Measurements from ENCODE around the gene CABYR. TPM values are rescaled to one million over a fixed set of nuclear protein-coding genes. Genes with fewer than 3 reads are reported as not detected.

Gene CABYR
- total RNA-seq, 1 donor from 2014 or later, result 11.0 TPM

- TF ChIP-seq CTCF (conservative IDR thresholded peaks at IDR 0.05), result no peak
- DNase-seq (ENCODE audit: low read depth, low spot score), result no peak
- no peaks in the 10 kb centered on the region for H3K9me3 Mint-ChIP-seq
- H3K4me1 Mint-ChIP-seq, result peaks cover 19% of the 10 kb centered on the region
- H3K27ac Mint-ChIP-seq (ENCODE audit: unreplicated experiment), result no peak overlapping the region
- H3K36me3 Mint-ChIP-seq (ENCODE audit: low read depth), result peaks cover 2% of the 10 kb centered on the region
- H3K27me3 Mint-ChIP-seq (ENCODE audit: low read depth), result no peaks in the 10 kb centered on the region
- no peak overlapping the region for H3K4me3 Mint-ChIP-seq
Measured at GRCh38 chr18:24189664-24190346, 50.9 kb downstream of the CABYR start.

- H3K36me3 Mint-ChIP-seq (ENCODE audit: low read depth), result no peaks in the 10 kb centered on the region
- no peaks in the 10 kb centered on the region for H3K9me3 Mint-ChIP-seq
- no peaks in the 10 kb centered on the region for H3K27me3 Mint-ChIP-seq (ENCODE audit: low read depth)
- DNase-seq (ENCODE audit: low read depth, low spot score), result no peak
- TF ChIP-seq CTCF (conservative IDR thresholded peaks at IDR 0.05), result no peak
- no peak overlapping the region for H3K4me3 Mint-ChIP-seq
- H3K27ac Mint-ChIP-seq (ENCODE audit: unreplicated experiment), result no peak overlapping the region
- H3K4me1 Mint-ChIP-seq, result peaks cover 15% of the 10 kb centered on the region
Measured at GRCh38 chr18:24190590-24190989, 51.7 kb downstream of the CABYR start.

GRCh38 chr18:24195296-24196053, 56.6 kb downstream of the CABYR start:
- H3K4me1 Mint-ChIP-seq, result peaks cover 11% of the 10 kb centered on the region
- no peaks in the 10 kb centered on the region for H3K36me3 Mint-ChIP-seq (ENCODE audit: low read depth)
- no peak overlapping the region for H3K27ac Mint-ChIP-seq (ENCODE audit: unreplicated experiment)
- H3K27me3 Mint-ChIP-seq (ENCODE audit: low read depth), result no peaks in the 10 kb centered on the region
- DNase-seq (ENCODE audit: low read depth, low spot score), result no peak
- no peak for TF ChIP-seq CTCF (conservative IDR thresholded peaks at IDR 0.05)
- no peak overlapping the region for H3K4me3 Mint-ChIP-seq
- no peaks in the 10 kb centered on the region for H3K9me3 Mint-ChIP-seq

- H3K36me3 Mint-ChIP-seq (ENCODE audit: low read depth), result no peaks in the 10 kb centered on the region
- H3K27me3 Mint-ChIP-seq (ENCODE audit: low read depth), result no peaks in the 10 kb centered on the region
- TF ChIP-seq CTCF (conservative IDR thresholded peaks at IDR 0.05), result no peak
- no peaks in the 10 kb centered on the region for H3K9me3 Mint-ChIP-seq
- H3K4me3 Mint-ChIP-seq, result no peak overlapping the region
- DNase-seq (ENCODE audit: low read depth, low spot score), result no peak
- no peak overlapping the region for H3K27ac Mint-ChIP-seq (ENCODE audit: unreplicated experiment)
- peaks cover 16% of the 10 kb centered on the region for H3K4me1 Mint-ChIP-seq
Measured at GRCh38 chr18:24196764-24197163, 57.9 kb downstream of the CABYR start.

- peaks cover 21% of the 10 kb centered on the region for H3K4me1 Mint-ChIP-seq
- H3K36me3 Mint-ChIP-seq (ENCODE audit: low read depth), result no peaks in the 10 kb centered on the region
- no peak overlapping the region for H3K27ac Mint-ChIP-seq (ENCODE audit: unreplicated experiment)
- no peaks in the 10 kb centered on the region for H3K27me3 Mint-ChIP-seq (ENCODE audit: low read depth)
- no peaks in the 10 kb centered on the region for H3K9me3 Mint-ChIP-seq
- no peak for DNase-seq (ENCODE audit: low read depth, low spot score)
- no peak overlapping the region for H3K4me3 Mint-ChIP-seq
- TF ChIP-seq CTCF (conservative IDR thresholded peaks at IDR 0.05), result no peak
Measured at GRCh38 chr18:24197412-24197811, 58.5 kb downstream of the CABYR start.

Data from neural crest cell (in vitro differentiated cells).